ENCODE results near the gene OTOG.

GRCh38 chr11:17517186-17517585, 29.9 kb upstream of the OTOG start:
- TF ChIP-seq, protein P1, sequence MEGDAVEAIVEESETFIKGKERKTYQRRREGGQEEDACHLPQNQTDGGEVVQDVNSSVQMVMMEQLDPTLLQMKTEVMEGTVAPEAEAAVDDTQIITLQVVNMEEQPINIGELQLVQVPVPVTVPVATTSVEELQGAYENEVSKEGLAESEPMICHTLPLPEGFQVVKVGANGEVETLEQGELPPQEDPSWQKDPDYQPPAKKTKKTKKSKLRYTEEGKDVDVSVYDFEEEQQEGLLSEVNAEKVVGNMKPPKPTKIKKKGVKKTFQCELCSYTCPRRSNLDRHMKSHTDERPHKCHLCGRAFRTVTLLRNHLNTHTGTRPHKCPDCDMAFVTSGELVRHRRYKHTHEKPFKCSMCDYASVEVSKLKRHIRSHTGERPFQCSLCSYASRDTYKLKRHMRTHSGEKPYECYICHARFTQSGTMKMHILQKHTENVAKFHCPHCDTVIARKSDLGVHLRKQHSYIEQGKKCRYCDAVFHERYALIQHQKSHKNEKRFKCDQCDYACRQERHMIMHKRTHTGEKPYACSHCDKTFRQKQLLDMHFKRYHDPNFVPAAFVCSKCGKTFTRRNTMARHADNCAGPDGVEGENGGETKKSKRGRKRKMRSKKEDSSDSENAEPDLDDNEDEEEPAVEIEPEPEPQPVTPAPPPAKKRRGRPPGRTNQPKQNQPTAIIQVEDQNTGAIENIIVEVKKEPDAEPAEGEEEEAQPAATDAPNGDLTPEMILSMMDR (conservative IDR thresholded peaks at IDR 0.05; ENCODE audit: low read depth, low read length), result no peak
- TF ChIP-seq EZH2 (IDR thresholded peaks at IDR 0.05; ENCODE audit: low read length, unreplicated experiment), result no peak
- TF ChIP-seq EZH2phosphoT487 (IDR thresholded peaks at IDR 0.05; ENCODE audit: borderline replicate concordance, low read length), result no peak
